ENCODE data around the gene MORC1.
"Not testable (repeated sequence)": the region's sequence is repeated elsewhere in the genome, so short reads cannot be mapped to it uniquely, and the experiment has no call there.

Gene MORC1

DNA sequence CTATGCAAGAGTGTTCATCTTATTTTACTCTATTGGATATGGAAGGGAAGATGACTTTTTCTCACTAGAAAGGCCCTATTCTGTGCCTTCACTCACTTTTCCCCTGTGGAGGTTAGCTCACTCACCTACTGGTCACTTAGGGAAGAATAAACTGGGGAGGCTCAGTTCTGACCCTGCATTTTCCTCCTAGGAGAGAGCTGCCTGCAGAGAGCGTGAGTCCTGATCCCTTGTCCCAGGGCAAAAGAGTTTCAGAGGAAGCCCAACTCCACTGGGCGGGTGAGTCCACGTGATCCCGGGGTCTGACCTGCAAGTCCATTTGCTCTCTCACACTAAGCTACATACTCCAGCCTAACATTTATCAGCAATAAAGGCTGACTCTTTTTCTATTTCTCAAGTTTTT lies 8.4 kb downstream of the MORC1 start:
- DNase-seq, result no peak

GRCh38 chr3:109098079-109098644 lies 19.8 kb downstream of the MORC1 start:
- DNase-seq, result no peak

DNA sequence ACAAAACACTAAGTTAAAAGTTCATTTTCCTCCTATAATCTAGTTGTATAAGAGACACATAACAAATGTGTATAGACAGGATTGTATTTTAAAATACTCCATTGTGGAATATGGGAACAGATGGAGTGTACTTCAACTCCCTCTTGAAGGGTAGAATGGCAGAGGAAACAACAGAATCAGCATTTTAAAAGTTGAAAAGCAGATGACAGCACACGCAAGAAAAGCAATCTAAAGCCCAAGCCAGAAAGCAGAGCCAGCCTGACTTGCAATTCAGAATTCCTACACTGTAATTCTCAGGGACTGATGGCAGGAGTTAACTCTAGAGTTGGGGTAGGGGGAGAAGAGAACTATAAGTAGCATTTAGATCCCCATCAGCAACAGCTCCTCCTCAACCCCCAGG lies 22.8 kb downstream of the MORC1 start:
- DNase-seq, result no peak

GRCh38 chr3:109093561-109093960 lies 24.4 kb downstream of the MORC1 start:
- DNase-seq, result no peak

- no peak for DNase-seq
Measured at GRCh38 chr3:109091846-109092245, 26.1 kb downstream of the MORC1 start.

- no peak for DNase-seq
Measured at GRCh38 chr3:109089265-109089664, 28.7 kb downstream of the MORC1 start.

DNA sequence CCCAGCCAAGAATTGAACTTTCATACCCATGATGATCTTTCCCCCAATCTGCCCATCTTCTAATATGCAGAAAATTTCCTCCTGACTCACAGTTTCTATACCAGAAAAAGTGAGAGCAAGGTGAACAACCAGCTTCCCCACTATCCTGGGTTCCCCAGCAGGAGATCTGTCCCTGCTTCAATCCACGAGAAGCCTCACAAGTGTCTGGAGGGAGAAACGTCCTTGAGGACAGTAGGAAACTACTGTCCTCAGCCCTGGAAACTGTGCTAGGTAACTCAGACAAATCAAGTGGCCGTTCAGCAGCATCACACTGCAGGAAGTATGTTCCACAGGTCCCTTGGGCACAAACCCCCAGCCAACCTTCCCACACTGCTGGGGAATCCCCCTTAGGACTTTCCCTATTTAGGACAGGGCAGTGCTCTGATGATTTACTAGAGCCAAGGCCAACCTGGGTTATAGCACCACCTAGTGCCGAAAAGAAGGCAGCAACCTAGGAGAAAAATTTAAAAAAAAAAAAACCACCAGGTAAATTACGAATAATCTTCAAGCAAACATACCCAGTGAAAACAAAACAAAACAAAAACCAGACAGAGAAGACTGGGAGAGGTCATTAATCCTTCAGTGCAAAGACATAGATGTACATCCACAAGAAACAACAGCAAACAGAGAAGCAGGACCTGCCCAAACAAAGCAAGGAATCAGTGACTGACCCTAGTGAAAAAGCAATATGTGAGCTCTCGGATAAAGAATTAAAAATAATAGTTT lies 36.0 kb downstream of the MORC1 start:
- DNase-seq, result peak; percentile 17

GRCh38 chr3:109080090-109080489 lies 37.8 kb downstream of the MORC1 start:
- not testable (repeated sequence) for DNase-seq

GRCh38 chr3:109073116-109073515 lies 44.8 kb downstream of the MORC1 start:
- no peak for DNase-seq

DNA sequence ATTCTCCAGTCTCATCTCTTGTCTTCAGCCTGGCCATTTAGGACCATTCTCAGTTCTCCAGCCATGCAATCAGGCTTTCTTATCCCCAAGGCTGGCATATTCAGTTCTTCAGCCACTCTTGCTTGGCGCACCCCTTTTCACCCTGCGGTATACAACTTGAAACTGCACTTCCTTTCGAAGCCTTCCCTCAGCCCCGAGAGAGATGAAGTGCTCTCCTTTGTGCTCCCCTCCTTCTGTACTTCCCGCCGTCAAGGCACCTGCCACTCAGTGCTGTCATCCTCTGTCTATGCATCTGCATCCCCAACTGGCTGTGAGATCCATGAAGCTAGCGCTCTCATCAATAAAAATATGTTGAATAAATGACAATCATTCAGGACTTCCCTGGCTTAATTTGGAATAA lies 45.7 kb downstream of the MORC1 start:
- peak; percentile 5 for DNase-seq

- no peak for DNase-seq
Measured at GRCh38 chr3:109071350-109072142, 46.4 kb downstream of the MORC1 start.

DNA sequence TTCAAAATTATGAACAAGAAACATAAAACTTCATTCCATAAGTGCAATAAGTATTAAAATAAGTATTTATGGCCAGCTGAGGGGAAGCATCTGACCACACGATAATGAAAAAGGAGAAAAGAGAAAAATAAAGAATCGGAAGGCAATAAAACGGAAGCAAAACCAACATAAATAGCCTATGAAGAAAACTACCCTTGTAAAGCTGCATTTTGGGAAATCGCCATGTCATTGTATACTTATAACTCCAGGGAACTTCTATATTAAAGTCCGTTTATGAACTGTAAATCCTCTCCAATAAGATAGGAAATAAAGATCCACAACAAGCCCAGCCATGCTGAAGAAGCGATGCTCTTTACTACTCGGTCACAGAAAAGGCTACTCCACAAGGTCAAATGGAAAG lies 47.7 kb downstream of the MORC1 start:
- no peak for DNase-seq

- no peak for DNase-seq
Measured at GRCh38 chr3:109066864-109067263, 51.1 kb downstream of the MORC1 start.

DNA sequence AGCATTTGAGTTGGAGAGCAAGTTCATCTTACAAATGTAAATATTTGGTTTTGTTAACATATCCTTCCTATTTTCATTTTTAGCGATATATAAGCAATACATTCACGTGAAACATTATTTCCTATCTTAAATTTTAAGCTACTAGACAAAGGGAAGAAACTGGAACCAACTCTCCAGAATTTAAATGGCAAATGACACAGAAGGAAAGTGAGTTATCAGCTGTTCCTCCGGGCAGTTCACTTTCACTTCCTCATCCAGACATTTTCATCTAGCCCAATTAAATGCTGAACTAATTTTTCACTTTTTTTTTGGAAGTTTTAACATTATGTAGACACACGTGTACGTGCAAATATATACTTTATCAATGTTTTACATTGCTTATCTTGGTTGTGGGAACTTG lies 58.7 kb downstream of the MORC1 start:
- no peak for DNase-seq

GRCh38 chr3:109057616-109058015 lies 60.3 kb downstream of the MORC1 start:
- DNase-seq, result no peak

GRCh38 chr3:109057056-109057455 lies 60.9 kb downstream of the MORC1 start:
- DNase-seq, result no peak

GRCh38 chr3:109050591-109051167 lies 67.3 kb downstream of the MORC1 start:
- peak; percentile 6 for DNase-seq

- no peak for DNase-seq
Measured at GRCh38 chr3:109047366-109047765, 70.6 kb downstream of the MORC1 start.

- no peak for DNase-seq
Measured at GRCh38 chr3:109045271-109046040, 72.5 kb downstream of the MORC1 start.

GRCh38 chr3:109035082-109035481 lies 82.9 kb downstream of the MORC1 start:
- no peak for DNase-seq

DNA sequence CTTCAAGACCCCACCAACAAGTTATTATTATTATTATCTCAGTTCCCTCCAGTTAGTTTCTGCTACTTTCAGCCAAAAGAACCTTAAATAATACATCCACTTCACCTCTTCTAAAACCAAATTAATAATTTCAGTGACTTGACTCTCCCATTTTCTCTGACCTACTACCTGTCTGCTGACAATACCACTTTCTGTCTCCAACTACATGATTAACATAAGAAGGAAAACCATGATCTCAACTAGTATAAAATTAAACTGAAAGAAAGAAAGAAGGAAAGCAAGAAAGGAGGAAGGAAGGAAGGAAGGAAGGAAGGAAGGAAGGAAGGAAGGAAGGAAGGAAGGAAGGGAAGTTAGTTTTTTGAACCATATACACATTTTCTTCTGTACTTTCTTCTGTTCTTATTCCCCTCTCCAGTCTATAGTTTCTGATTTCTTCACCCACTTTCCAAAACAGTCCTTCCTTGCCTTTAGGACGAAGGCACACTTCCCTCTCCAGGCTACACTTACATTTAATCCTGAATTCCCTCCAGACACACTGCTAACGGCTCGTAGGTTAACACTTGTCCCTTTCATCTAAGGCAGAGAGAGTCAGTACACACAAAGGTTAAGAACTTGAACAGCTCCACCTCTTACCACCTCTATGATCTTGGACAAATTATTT lies 84.8 kb downstream of the MORC1 start:
- DNase-seq, result no peak

- DNase-seq, result no peak
Measured at GRCh38 chr3:109028753-109029152, 89.2 kb downstream of the MORC1 start.

Measured in stimulated activated CD4-positive, alpha-beta T cell treated with anti-CD3 and anti-CD28 coated beads, Interleukin-4, amount 100 ng/mL, for 24 hours (primary cell).